Esophagus muscularis mucosa (tissue), 4 donors: ENCODE results near the gene ERCC2. TPM values are rescaled to one million over a fixed set of nuclear protein-coding genes. Genes with fewer than 3 reads are reported as not detected.

Experiments used
- DNase-seq: peaks from one replicate; pipeline ENCODE4 v3.0.0-alpha.2; 2017; ENCODE audit errors: extremely low spot score
- H3K27ac ChIP-seq, 4 donors: fragments of 200-600 bp; sonication (generic); replicated peaks in 1 of 4; 1 replicate in 3 of 4; 2 replicates in 1 of 4; pipeline ENCODE4 v1.5.1; 2016 to 2019; ENCODE audit warnings: mild to moderate bottlenecking in 1 of 4
- H3K27me3 ChIP-seq, 4 donors: fragments of 200-600 bp; sonication (generic); one replicate each; pipeline versions ENCODE4 v1.5.1 to v1.6.0; 2016 to 2019
- H3K36me3 ChIP-seq, 4 donors: fragments of 200-600 bp; sonication (generic); one replicate each; pipeline ENCODE4 v1.5.1; 2016 to 2019
- H3K4me1 ChIP-seq, 4 donors: fragments of 200-600 bp; sonication (generic); one replicate each; pipeline ENCODE4 v1.5.1; 2016 to 2019
- H3K4me3 ChIP-seq, 4 donors: fragments of 200-600 bp; sonication (generic); 1 replicate in 2 of 4; 2 replicates in 2 of 4; pipeline ENCODE4 v1.5.1; 2016 to 2019; ENCODE audit warnings: mild to moderate bottlenecking in 4 of 4, moderate library complexity in 1 of 4
- H3K9me3 ChIP-seq, 4 donors: fragments of 200-600 bp; sonication (generic); 1 replicate in 3 of 4; 2 replicates in 1 of 4; pipeline ENCODE4 v1.5.1; 2016 to 2019
- CTCF ChIP-seq, 3 experiments: fragments of 200-600 bp in 2 of 3; fragments of 450-650 bp in 1 of 3; sonication (generic) in 2 of 3; IDR thresholded peaks; one replicate each; pipeline ENCODE4 v1.5.1; 2017 to 2019; ENCODE audit warnings: antibody characterized with exemption in 3 of 3, mild to moderate bottlenecking in 2 of 3, moderate library complexity in 1 of 3
- EP300 ChIP-seq: sonication (generic); formaldehyde crosslinking; IDR thresholded peaks from one replicate; pipeline ENCODE4 v1.6.1; 2017; ENCODE audit warnings: antibody characterized with exemption
- POLR2A ChIP-seq: fragments of 450-650 bp; IDR thresholded peaks from one replicate; pipeline ENCODE4 v1.6.1; 2017; ENCODE audit warnings: antibody characterized with exemption, moderate library complexity, mild to moderate bottlenecking, low read depth
- POLR2AphosphoS5 ChIP-seq, 2 donors: sonication (generic); formaldehyde crosslinking; IDR thresholded peaks; one replicate each; pipeline ENCODE4 v1.6.1; 2017; ENCODE audit warnings: antibody characterized with exemption in 2 of 2
- WGBS: methylation state at CpG from one replicate; pipeline ENCODE4 v1.1.5; 2018; 5-methylcytosine and 5-hydroxymethylcytosine counted together
- intact Hi-C: fragments of 100-400 bp; cut with DNase I; formaldehyde crosslinking; loops from one replicate; pipeline ENCODE4 v1.15.1; 2023
- total RNA-seq, 4 donors: library from RNA; depleted of rRNA; stranded (reverse); fragments of >200 nt; gene quantifications; one replicate each; pipeline versions ENCODE4 v1.1.0 to v1.2.1, GENCODE V29; 2016

The ERCC2 gene
- total RNA-seq, 4 donors from 2014 or later, result 6.5 to 16.6 (median 11.4) TPM

- no peak overlapping the region for H3K27ac ChIP-seq
- H3K4me3 ChIP-seq, result no peak overlapping the region
- intact Hi-C loops, result no loop called here
- TF ChIP-seq EP300 (no peak), POLR2A (no peak), POLR2AphosphoS5 (IDR thresholded peaks at IDR 0.05) (no peak), CTCF (IDR thresholded peaks at IDR 0.05) (no peak)
- DNase-seq, result no peak
- H3K36me3 ChIP-seq, result peaks cover 0 to 49% (median 15%) of the 10 kb centered on the region in 4 donors
- no peaks in the 10 kb centered on the region for H3K4me1 ChIP-seq
- WGBS, result 92% methylated on average over 10 of the region's 21 CpGs
- no peaks in the 10 kb centered on the region for H3K9me3 ChIP-seq
- H3K27me3 ChIP-seq, result peaks cover 0 to 28% (median under 1%) of the 10 kb centered on the region in 4 donors
Observed at GRCh38 chr19:45391871-45392665, 21.7 kb upstream of the ERCC2 start.

- 65% methylated on average over 3 of the region's 3 CpGs for WGBS
- TF ChIP-seq POLR2A (no peak), EP300 (no peak), POLR2AphosphoS5 (IDR thresholded peaks at IDR 0.05) (no peak), CTCF (IDR thresholded peaks at IDR 0.05) (no peak)
- H3K4me1 ChIP-seq, result no peaks in the 10 kb centered on the region
Observed at GRCh38 chr19:45391346-45391745, 21.0 kb upstream of the ERCC2 start.

GRCh38 chr19:45385392-45386221 lies 15.2 kb upstream of the ERCC2 start:
- intact Hi-C loops, result no loop called here

More at GRCh38 chr19:45391346-45391745, 21.0 kb upstream of the ERCC2 start:
- H3K27me3 ChIP-seq, result peaks cover 0 to 28% (median 6%) of the 10 kb centered on the region in 4 donors
- H3K9me3 ChIP-seq, result no peaks in the 10 kb centered on the region
- H3K27ac ChIP-seq, result no peak overlapping the region
- H3K4me3 ChIP-seq, result no peak overlapping the region
- peaks cover 0 to 43% (median 10%) of the 10 kb centered on the region in 4 donors for H3K36me3 ChIP-seq
- intact Hi-C loops, result no loop called here
- no peak for DNase-seq

GRCh38 chr19:45382426-45382825 lies 12.1 kb upstream of the ERCC2 start:
- WGBS, result 87% methylated on average over 29 of the region's 29 CpGs
- H3K4me1 ChIP-seq, result peaks cover 8 to 13% (median 11%) of the 10 kb centered on the region in 4 donors
- no peak overlapping the region for H3K27ac ChIP-seq
- no peak overlapping the region for H3K4me3 ChIP-seq
- intact Hi-C loops, result no loop called here
- no peak for TF ChIP-seq CTCF (IDR thresholded peaks at IDR 0.05)
- TF ChIP-seq POLR2A, result no peak
- TF ChIP-seq POLR2AphosphoS5 (IDR thresholded peaks at IDR 0.05), result no peak
- no peak for TF ChIP-seq EP300
- no peak for DNase-seq
- H3K27me3 ChIP-seq, result peaks cover 0 to 37% (median 22%) of the 10 kb centered on the region in 4 donors
- no peaks in the 10 kb centered on the region for H3K9me3 ChIP-seq
- peaks cover 0 to 37% (median 0%) of the 10 kb centered on the region in 4 donors for H3K36me3 ChIP-seq

More at GRCh38 chr19:45385392-45386221, 15.2 kb upstream of the ERCC2 start:
- no peak for DNase-seq
- WGBS, result 12% methylated on average over 12 of the region's 75 CpGs
- H3K36me3 ChIP-seq, result peaks cover 0 to 35% (median 0%) of the 10 kb centered on the region in 4 donors
- H3K27ac ChIP-seq, result no peak overlapping the region
- H3K9me3 ChIP-seq, result no peaks in the 10 kb centered on the region
- no peak for TF ChIP-seq POLR2AphosphoS5 (IDR thresholded peaks at IDR 0.05)
- no peak for TF ChIP-seq EP300
- no peak for TF ChIP-seq POLR2A
- peaks cover 8 to 13% (median 11%) of the 10 kb centered on the region in 4 donors for H3K4me1 ChIP-seq
- peaks cover 0 to 43% (median 22%) of the 10 kb centered on the region in 4 donors for H3K27me3 ChIP-seq
- H3K4me3 ChIP-seq, result no peak overlapping the region

- Histone ChIP-seq H3K4me1 (peaks cover 9 to 15% (median 13%) of the 10 kb centered on the region in 4 donors), H3K36me3 (peaks cover 0 to 32% (median 0%) of the 10 kb centered on the region in 4 donors), H3K4me3 (no peak overlapping the region), H3K27me3 (peaks cover 0 to 15% (median 4%) of the 10 kb centered on the region in 4 donors), H3K27ac (no peak overlapping the region), H3K9me3 (no peaks in the 10 kb centered on the region)
- WGBS, result 80% methylated on average over 1 of the region's 1 CpG
- intact Hi-C loops, result no loop called here
- TF ChIP-seq POLR2AphosphoS5 (IDR thresholded peaks at IDR 0.05), result no peak
- TF ChIP-seq EP300, result no peak
- TF ChIP-seq POLR2A, result no peak
- no peak for TF ChIP-seq CTCF (IDR thresholded peaks at IDR 0.05)
- no peak for DNase-seq
Observed at GRCh38 chr19:45380107-45380506, 9.7 kb upstream of the ERCC2 start.
